Muscle of back (tissue), 11 donors: Measurements from ENCODE around the gene NCAPG2. TPM values are rescaled to one million over a fixed set of nuclear protein-coding genes. Genes with fewer than 3 reads are reported as not detected.
"Not testable (repeated sequence)": the region's sequence is repeated elsewhere in the genome, so short reads cannot be mapped to it uniquely, and the experiment has no call there.

ENCODE experiments used
- DNase-seq, 3 donors: peaks; one replicate each; pipeline versions ENCODE4 v3.0.0 to v3.0.0-alpha.2; 2013
- polyA plus RNA-seq, 10 donors: library from polyadenylated mRNA; unstranded; fragments of 120-200 nt; gene quantifications; one replicate each; pipeline ENCODE4 v1.2.1, GENCODE V29; 2013; ENCODE audit not compliant: insufficient read length in 10 of 10

NCAPG2 gene
- polyA plus RNA-seq, 10 donors = 12.2 to 20.7 (median 15.7) TPM

GRCh38 chr7:158706710-158707590, 2.3 kb upstream of the NCAPG2 start:
- DNase-seq = no peak

GRCh38 chr7:158706273-158706704, 1.7 kb upstream of the NCAPG2 start:
- DNase-seq = no peak

- DNase-seq = peak in 1 of 3 donors; percentile 41
Observed at GRCh38 chr7:158705234-158705850, 738 bp upstream of the NCAPG2 start.

- not testable (repeated sequence) for DNase-seq
Observed at GRCh38 chr7:158703679-158704523, 703 bp downstream of the NCAPG2 start.

- DNase-seq = no peak
Observed at GRCh38 chr7:158702944-158703343, 1.7 kb downstream of the NCAPG2 start.

- DNase-seq = no peak
Observed at GRCh38 chr7:158702196-158702595, 2.4 kb downstream of the NCAPG2 start.

- no peak for DNase-seq
Observed at GRCh38 chr7:158700008-158700407, 4.6 kb downstream of the NCAPG2 start.

GRCh38 chr7:158699341-158699740, 5.3 kb downstream of the NCAPG2 start:
- DNase-seq = no peak

- DNase-seq = no peak
Observed at GRCh38 chr7:158698657-158699195, 5.9 kb downstream of the NCAPG2 start.

GRCh38 chr7:158697597-158697996, 7.0 kb downstream of the NCAPG2 start:
- DNase-seq = not testable (repeated sequence)

GRCh38 chr7:158695726-158696452, 8.7 kb downstream of the NCAPG2 start:
- peak; percentile 65 to 73 (median 72) for DNase-seq

GRCh38 chr7:158695056-158695455, 9.5 kb downstream of the NCAPG2 start:
- no peak for DNase-seq

GRCh38 chr7:158694650-158695049, 10.0 kb downstream of the NCAPG2 start:
- no peak for DNase-seq

GRCh38 chr7:158689488-158689887, 15.1 kb downstream of the NCAPG2 start:
- DNase-seq = no peak

GRCh38 chr7:158687406-158687805, 17.2 kb downstream of the NCAPG2 start:
- no peak for DNase-seq

GRCh38 chr7:158685693-158686092, 18.9 kb downstream of the NCAPG2 start:
- DNase-seq = no peak

- peak in 1 of 3 donors; percentile 24 for DNase-seq
Observed at GRCh38 chr7:158684329-158684728, 20.3 kb downstream of the NCAPG2 start.

GRCh38 chr7:158683541-158683940, 21.1 kb downstream of the NCAPG2 start:
- DNase-seq = no peak

GRCh38 chr7:158682456-158682855, 22.1 kb downstream of the NCAPG2 start:
- DNase-seq = no peak

- no peak for DNase-seq
Observed at GRCh38 chr7:158680754-158681153, 23.9 kb downstream of the NCAPG2 start.

GRCh38 chr7:158676906-158677305, 27.7 kb downstream of the NCAPG2 start:
- DNase-seq = no peak
